ENCODE measurements around the gene CWC27.
"Not testable (repeated sequence)": the region's sequence is repeated elsewhere in the genome, so short reads cannot be mapped to it uniquely, and the experiment has no call there.

The CWC27 gene

GRCh38 chr5:64789457-64789856, 20.7 kb downstream of the CWC27 start:
- no peak for DNase-seq

- no peak for DNase-seq
These were observed 21.5 kb downstream of the CWC27 start for GRCh38 chr5:64790210-64790609.

GRCh38 chr5:64792469-64792868, 23.7 kb downstream of the CWC27 start:
- no peak for DNase-seq

GRCh38 chr5:64794053-64794770, 25.5 kb downstream of the CWC27 start:
- DNase-seq = no peak

- DNase-seq = no peak
These were observed 27.6 kb downstream of the CWC27 start for GRCh38 chr5:64796301-64796700.

GRCh38 chr5:64800926-64801325, 32.2 kb downstream of the CWC27 start:
- no peak for DNase-seq

- DNase-seq = no peak
These were observed 37.8 kb downstream of the CWC27 start for GRCh38 chr5:64806537-64806936.

GRCh38 chr5:64807520-64807919, 38.8 kb downstream of the CWC27 start:
- no peak for DNase-seq

- no peak for DNase-seq
These were observed 42.4 kb downstream of the CWC27 start for GRCh38 chr5:64811050-64811640.

GRCh38 chr5:64814073-64814472, 45.3 kb downstream of the CWC27 start:
- DNase-seq = no peak

- DNase-seq = no peak
These were observed 49.5 kb downstream of the CWC27 start for GRCh38 chr5:64818245-64818644.

GRCh38 chr5:64819345-64819744, 50.6 kb downstream of the CWC27 start:
- not testable (repeated sequence) for DNase-seq

GRCh38 chr5:64822320-64822719, 53.6 kb downstream of the CWC27 start:
- no peak for DNase-seq

- no peak for DNase-seq
These were observed 57.8 kb downstream of the CWC27 start for GRCh38 chr5:64826541-64826940.

- no peak for DNase-seq
These were observed 59.0 kb downstream of the CWC27 start for GRCh38 chr5:64827703-64828102.

- not testable (repeated sequence) for DNase-seq
These were observed 61.9 kb downstream of the CWC27 start for GRCh38 chr5:64830650-64831049.

- DNase-seq = no peak
These were observed 63.3 kb downstream of the CWC27 start for GRCh38 chr5:64831996-64832395.

GRCh38 chr5:64834037-64834436, 65.3 kb downstream of the CWC27 start:
- DNase-seq = no peak

GRCh38 chr5:64834611-64835010, 65.9 kb downstream of the CWC27 start:
- DNase-seq = no peak

GRCh38 chr5:64835266-64835665, 66.5 kb downstream of the CWC27 start:
- no peak for DNase-seq

- no peak for DNase-seq
These were observed 67.5 kb downstream of the CWC27 start for GRCh38 chr5:64836190-64836755.

GRCh38 chr5:64836786-64837185, 68.1 kb downstream of the CWC27 start:
- DNase-seq = no peak

GRCh38 chr5:64838376-64838775, 69.6 kb downstream of the CWC27 start:
- no peak for DNase-seq

- no peak for DNase-seq
These were observed 70.1 kb downstream of the CWC27 start for GRCh38 chr5:64838803-64839202.
